Hypothalamus (tissue), 51 donors: ENCODE measurements around the gene TMEM108.

Experiments used
- DNase-seq, 51 donors: peaks; one replicate each; lab custom pipeline; 2025; lab: John Stamatoyannopoulos, UW

TMEM108 gene

DNA sequence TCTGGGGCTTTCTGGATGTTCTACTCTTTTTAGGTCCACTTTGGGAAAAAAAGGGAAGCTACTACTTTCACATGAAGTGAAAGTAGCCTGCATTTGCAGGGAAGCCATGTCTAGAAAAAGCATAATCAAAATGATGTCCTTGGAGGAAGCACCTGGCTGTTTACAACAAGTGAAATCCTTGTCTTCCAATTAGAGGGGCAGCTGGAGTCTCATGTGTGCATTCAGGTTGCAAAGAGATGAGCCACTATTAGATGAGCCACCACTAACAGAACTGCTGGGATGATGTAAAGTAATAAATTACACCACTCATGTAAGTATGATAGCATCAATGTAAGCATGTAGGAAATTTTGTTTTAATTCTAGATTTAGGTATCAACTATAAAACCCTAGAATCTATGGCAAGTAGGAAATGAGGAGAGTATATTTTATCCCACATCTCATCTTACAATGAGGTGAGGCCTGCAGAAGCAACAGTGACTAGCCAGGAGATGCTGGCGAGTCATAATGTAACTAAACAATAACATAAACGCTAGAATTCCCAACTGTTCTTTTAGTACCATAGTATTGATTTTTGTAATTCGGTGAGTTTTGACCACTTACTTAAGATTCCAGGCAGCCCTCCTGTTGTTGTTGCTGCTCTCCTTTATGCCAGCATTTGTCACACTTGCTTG, 75.9 kb downstream of the TMEM108 start:
- DNase-seq, result no peak

- DNase-seq, result no peak
Observed at GRCh38 chr3:133115176-133115575, 77.0 kb downstream of the TMEM108 start.

DNA sequence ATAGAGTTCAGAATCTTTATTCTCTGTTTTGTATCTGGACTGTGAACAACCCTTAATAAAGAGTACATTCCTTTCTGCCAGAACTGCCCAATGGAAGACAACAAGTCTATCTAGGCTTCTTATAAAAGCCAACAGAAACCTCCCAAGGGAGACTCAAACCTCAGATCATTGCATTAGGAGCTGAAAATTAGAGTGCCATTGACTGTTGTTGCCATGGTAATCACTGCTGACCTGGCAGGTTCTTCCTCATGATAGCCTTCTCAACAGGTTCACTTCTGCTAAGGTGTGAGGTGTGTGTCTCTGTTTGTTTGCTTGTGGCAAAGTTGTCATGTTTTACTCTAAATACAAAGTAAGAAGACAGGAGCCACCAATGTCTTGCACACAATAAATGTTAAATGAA, 79.2 kb downstream of the TMEM108 start:
- no peak for DNase-seq

GRCh38 chr3:133119176-133119575, 81.0 kb downstream of the TMEM108 start:
- DNase-seq, result peak in 4 of 51 donors; percentile 2 to 34 (median 15)

DNA sequence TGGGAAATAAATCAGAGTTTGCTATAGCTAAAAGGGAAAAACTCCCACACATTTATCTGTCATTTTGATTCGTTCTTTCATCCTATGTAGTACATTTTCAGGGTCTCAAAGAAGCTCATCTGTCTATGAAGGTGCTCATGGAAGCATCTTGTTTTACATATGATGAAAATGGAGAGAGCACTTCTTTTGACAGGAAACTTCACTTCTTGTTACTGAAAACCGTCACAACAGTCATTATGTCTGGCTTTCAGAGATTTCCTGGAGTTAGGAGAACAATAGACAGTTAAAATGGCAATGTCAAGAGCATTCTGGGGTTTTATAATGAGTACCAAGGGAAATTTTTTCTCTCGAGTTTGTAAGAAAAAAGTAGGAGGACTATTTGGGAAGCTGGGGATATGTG, 83.3 kb downstream of the TMEM108 start:
- no peak for DNase-seq

GRCh38 chr3:133123636-133124035, 85.4 kb downstream of the TMEM108 start:
- DNase-seq, result no peak

DNA sequence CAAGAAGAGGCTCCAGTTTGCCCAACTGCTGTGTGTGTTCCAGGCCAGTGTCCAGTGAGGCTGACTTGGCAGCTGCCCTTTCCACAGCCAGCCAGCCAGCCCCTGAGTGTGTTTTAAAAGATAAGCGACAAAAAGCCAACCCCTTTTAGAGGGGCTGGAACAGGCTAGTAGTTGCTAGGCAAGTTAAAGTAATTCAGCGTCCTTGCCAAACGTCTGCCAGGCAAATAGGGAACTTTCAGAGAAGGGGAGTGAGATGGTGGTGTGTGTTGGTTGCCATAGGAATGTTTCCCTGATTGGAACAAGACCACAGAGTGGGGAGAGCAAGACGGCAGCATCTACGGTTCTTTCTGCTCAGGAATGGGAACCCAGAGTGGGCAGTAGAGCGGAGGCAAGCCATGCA, 86.3 kb downstream of the TMEM108 start:
- peak in 43 of 51 donors; percentile 5 to 77 (median 47) for DNase-seq

GRCh38 chr3:133125171-133125570, 87.0 kb downstream of the TMEM108 start:
- DNase-seq, result no peak

DNA sequence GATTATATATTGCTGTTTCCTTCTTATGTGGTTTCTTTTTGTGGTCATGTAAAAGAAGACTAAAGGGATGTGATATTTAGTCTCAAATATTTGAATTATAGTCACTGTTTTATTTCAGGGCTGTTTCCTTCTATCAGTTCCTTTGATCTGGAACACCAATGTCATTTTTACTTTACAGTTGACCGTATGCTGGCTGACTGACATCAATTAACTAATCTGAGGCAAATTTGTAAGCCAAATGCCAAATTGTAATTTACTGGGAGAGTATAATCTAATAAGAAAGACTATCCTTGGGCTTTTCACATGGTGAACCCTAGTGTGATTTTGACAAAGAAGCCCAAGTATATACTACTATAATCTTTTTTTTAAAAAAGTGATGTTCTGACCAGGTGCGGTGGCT, 87.6 kb downstream of the TMEM108 start:
- no peak for DNase-seq

GRCh38 chr3:133127381-133127780, 89.2 kb downstream of the TMEM108 start:
- DNase-seq, result no peak

DNA sequence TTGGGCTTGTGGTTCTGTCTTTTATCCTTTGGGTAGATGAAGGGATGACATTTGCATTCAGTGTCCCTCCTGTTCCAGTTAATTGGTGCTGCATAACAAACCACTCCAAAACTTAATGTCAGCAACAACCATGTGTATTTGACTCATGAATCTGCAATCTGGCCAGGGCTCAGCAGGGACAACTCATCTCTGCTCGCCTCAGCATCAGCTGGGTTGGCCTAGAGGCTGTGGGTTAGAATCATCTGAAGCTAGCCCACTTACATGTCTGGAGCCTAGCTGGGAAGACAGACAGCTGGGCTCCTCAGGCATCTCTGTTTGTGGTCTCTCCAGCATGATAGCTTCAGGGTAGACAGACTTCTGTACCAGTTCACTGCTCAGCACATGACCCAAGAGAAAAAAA, 92.0 kb downstream of the TMEM108 start:
- peak in 3 of 51 donors; percentile 1 to 16 (median 8) for DNase-seq

DNA sequence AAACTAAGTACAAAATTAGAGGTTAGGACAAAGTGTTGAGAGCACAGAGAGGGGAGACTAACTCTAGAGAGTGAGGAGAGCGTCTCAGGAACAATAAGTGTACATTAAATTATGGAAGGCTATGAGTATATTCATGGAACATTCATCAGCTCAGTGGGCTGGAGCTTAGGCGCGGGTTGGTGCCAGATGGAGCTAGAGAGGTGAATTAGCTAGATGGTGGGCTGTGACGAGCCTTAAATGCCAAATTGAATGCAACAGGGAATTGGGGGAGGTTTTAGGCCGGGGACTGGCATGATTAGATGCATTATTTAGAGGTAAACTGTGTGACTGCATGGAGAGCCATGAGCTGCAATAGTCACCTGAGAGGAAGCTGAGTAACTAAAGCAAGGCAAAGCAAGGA, 97.1 kb downstream of the TMEM108 start:
- no peak for DNase-seq

- DNase-seq, result no peak
Observed at GRCh38 chr3:133136114-133137041, 98.2 kb downstream of the TMEM108 start.

- DNase-seq, result no peak
Observed at GRCh38 chr3:133137042-133137996, 99.1 kb downstream of the TMEM108 start.

DNA sequence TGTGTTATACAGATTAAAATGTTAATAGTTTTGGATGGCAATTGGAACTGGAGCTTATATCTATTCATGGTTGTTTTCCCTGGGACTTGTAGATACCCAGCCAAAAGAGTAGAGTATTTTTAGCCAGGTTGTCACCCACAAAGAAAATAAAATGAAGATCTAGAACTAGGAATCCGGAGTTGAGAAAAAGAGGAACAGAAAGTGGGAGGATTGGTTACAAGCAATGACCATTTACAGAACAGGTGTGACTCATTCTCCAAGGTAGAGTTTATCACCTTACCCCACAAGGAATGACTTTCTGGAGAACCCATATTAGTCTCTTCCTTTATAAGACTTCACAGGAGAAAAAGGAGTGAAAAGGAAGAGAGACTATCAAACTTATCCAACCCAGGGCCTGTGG, 99.8 kb downstream of the TMEM108 start:
- no peak for DNase-seq

- DNase-seq, result no peak
Observed at GRCh38 chr3:133152056-133152455, 113.9 kb downstream of the TMEM108 start.

- DNase-seq, result peak in 1 of 51 donors; percentile 34
Observed at GRCh38 chr3:133152681-133153220, 114.6 kb downstream of the TMEM108 start.

- DNase-seq, result no peak
Observed at GRCh38 chr3:133153382-133153781, 115.2 kb downstream of the TMEM108 start.

- DNase-seq, result no peak
Observed at GRCh38 chr3:133157716-133158115, 119.5 kb downstream of the TMEM108 start.

GRCh38 chr3:133158686-133159085, 120.5 kb downstream of the TMEM108 start:
- no peak for DNase-seq
